Uterus (tissue), 2 donors: ENCODE data around the gene GBE1.

Experiments used
- POLR2A ChIP-seq, 2 donors: fragments of 450-650 bp; IDR thresholded peaks; one replicate each; pipeline ENCODE4 v1.6.1; 2016; ENCODE audit warnings: antibody characterized with exemption in 2 of 2, mild to moderate bottlenecking in 1 of 2, moderate library complexity in 1 of 2
- TF ChIP-seq, protein P1 (sequence below), 4 experiments: fragments of 200-600 bp in 2 of 4; fragments of 450-650 bp in 2 of 4; sonication (generic) in 2 of 4; IDR thresholded peaks; one replicate each; pipeline ENCODE4 v1.5.1; 2016 to 2019; ENCODE audit warnings: antibody characterized with exemption in 4 of 4, mild to moderate bottlenecking in 2 of 4, moderate library complexity in 1 of 4

GRCh38 chr3:81793410-81793809, 32.0 kb upstream of the GBE1 start:
- TF ChIP-seq, protein P1, sequence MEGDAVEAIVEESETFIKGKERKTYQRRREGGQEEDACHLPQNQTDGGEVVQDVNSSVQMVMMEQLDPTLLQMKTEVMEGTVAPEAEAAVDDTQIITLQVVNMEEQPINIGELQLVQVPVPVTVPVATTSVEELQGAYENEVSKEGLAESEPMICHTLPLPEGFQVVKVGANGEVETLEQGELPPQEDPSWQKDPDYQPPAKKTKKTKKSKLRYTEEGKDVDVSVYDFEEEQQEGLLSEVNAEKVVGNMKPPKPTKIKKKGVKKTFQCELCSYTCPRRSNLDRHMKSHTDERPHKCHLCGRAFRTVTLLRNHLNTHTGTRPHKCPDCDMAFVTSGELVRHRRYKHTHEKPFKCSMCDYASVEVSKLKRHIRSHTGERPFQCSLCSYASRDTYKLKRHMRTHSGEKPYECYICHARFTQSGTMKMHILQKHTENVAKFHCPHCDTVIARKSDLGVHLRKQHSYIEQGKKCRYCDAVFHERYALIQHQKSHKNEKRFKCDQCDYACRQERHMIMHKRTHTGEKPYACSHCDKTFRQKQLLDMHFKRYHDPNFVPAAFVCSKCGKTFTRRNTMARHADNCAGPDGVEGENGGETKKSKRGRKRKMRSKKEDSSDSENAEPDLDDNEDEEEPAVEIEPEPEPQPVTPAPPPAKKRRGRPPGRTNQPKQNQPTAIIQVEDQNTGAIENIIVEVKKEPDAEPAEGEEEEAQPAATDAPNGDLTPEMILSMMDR (IDR thresholded peaks at IDR 0.05), result no peak
- TF ChIP-seq POLR2A (IDR thresholded peaks at IDR 0.05), result no peak
